ENCODE data around the gene HEATR5A. TPM values are rescaled to one million over a fixed set of nuclear protein-coding genes. Genes with fewer than 3 reads are reported as not detected.

The HEATR5A gene
- total and polyA plus RNA-seq, 9 of the 15 experiments (the other 6 are each of a cell fraction or from before 2014, with no cell fraction given) = 8.0 to 50.9 (median 23.0) TPM

DNA sequence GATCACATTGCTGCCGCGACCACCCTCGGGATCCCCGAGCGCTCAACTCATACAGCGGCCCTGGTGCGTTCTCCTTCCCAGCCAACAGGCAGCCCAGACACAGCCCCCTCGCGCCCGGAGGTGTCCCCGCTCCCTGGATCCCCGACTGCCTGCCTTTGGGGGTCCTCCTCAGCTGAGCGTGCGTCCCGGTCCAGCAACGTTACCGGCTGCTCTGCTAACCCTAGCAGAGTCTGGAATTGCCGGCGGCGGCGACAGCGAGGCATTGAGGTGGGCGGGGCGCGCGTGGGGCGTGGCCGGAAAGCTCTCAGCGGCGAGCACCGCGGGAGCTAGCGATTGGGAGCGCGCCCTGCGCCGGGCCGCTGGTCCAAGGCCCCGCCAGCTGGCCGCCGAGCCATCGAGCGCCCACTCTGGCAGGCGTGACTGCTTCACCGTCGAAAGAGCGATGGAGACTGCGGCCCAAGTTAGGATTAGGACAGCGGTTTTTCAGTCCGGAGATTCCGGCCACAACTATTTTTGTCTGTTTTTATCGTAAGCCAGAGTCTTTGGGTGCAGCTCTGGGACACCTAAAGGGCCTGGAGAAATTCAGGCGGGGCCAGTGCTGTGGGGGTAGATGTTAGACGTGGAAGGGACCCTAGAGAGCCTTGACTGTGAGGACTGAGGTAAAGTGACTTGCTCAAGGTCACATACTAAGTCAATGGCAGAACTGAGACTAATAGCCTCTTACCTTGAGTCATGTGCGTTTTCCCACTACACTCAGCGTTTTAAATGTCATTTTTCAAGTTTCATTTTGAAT, at the start of gene HEATR5A (continued):
- TF ChIP-seq RFX7 (CRISPR knock-in tag; IDR thresholded peaks at IDR 0.05) = no peak
- TF ChIP-seq, protein P1, sequence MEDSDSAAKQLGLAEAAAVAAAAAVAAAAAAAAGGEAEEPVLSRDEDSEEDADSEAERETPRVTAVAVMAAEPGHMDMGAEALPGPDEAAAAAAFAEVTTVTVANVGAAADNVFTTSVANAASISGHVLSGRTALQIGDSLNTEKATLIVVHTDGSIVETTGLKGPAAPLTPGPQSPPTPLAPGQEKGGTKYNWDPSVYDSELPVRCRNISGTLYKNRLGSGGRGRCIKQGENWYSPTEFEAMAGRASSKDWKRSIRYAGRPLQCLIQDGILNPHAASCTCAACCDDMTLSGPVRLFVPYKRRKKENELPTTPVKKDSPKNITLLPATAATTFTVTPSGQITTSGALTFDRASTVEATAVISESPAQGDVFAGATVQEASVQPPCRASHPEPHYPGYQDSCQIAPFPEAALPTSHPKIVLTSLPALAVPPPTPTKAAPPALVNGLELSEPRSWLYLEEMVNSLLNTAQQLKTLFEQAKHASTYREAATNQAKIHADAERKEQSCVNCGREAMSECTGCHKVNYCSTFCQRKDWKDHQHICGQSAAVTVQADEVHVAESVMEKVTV (CRISPR knock-in tag; IDR thresholded peaks at IDR 0.05) = no peak
- no peak for TF ChIP-seq XRCC3 (IDR thresholded peaks at IDR 0.05)
- TF ChIP-seq SMAD4 (CRISPR knock-in tag; conservative IDR thresholded peaks at IDR 0.05) = peak; percentile 51; the same call in 1 of the 2 replicates
- TF ChIP-seq, protein P2, sequence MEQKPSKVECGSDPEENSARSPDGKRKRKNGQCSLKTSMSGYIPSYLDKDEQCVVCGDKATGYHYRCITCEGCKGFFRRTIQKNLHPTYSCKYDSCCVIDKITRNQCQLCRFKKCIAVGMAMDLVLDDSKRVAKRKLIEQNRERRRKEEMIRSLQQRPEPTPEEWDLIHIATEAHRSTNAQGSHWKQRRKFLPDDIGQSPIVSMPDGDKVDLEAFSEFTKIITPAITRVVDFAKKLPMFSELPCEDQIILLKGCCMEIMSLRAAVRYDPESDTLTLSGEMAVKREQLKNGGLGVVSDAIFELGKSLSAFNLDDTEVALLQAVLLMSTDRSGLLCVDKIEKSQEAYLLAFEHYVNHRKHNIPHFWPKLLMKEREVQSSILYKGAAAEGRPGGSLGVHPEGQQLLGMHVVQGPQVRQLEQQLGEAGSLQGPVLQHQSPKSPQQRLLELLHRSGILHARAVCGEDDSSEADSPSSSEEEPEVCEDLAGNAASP (IDR thresholded peaks at IDR 0.05) = no peak
- TF ChIP-seq ZNF41 (CRISPR knock-in tag; conservative IDR thresholded peaks at IDR 0.05) = no peak
- no peak for TF ChIP-seq TAF15 (IDR thresholded peaks at IDR 0.05; ENCODE audit: low read depth, low read length)
- peak; percentile 79; the same call in 1 of the 2 replicates for TF ChIP-seq ATF7 (IDR thresholded peaks at IDR 0.05)
- TF ChIP-seq ERF (CRISPR knock-in tag; IDR thresholded peaks at IDR 0.05) = no peak
- TF ChIP-seq, protein P3, sequence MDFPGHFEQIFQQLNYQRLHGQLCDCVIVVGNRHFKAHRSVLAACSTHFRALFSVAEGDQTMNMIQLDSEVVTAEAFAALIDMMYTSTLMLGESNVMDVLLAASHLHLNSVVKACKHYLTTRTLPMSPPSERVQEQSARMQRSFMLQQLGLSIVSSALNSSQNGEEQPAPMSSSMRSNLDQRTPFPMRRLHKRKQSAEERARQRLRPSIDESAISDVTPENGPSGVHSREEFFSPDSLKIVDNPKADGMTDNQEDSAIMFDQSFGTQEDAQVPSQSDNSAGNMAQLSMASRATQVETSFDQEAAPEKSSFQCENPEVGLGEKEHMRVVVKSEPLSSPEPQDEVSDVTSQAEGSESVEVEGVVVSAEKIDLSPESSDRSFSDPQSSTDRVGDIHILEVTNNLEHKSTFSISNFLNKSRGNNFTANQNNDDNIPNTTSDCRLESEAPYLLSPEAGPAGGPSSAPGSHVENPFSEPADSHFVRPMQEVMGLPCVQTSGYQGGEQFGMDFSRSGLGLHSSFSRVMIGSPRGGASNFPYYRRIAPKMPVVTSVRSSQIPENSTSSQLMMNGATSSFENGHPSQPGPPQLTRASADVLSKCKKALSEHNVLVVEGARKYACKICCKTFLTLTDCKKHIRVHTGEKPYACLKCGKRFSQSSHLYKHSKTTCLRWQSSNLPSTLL (IDR thresholded peaks at IDR 0.05) = no peak
- TF ChIP-seq MYC (IDR thresholded peaks at IDR 0.05; ENCODE audit: low read depth, low read length) = peak; percentile 59; the same call in 1 of the 2 replicates
- TF ChIP-seq MYC (CRISPR knock-in tag; IDR thresholded peaks at IDR 0.05; ENCODE audit: borderline replicate concordance, low read depth) = no peak
- no peak for TF ChIP-seq ATF1 (CRISPR knock-in tag; IDR thresholded peaks at IDR 0.05)
- TF ChIP-seq ATF1 (tag; IDR thresholded peaks at IDR 0.05) = peak; percentile 74
- 0 out of 2 replicates have a peak, but pooled peaks have one; percentile 2 for TF ChIP-seq GATAD2B (IDR thresholded peaks at IDR 0.05; ENCODE audit: borderline replicate concordance)
- no peak for TF ChIP-seq CBX8 (IDR thresholded peaks at IDR 0.05; ENCODE audit: borderline replicate concordance, extremely low read depth, low read depth, low read length, poor library complexity, severe bottlenecking)
- TF ChIP-seq, protein P4, sequence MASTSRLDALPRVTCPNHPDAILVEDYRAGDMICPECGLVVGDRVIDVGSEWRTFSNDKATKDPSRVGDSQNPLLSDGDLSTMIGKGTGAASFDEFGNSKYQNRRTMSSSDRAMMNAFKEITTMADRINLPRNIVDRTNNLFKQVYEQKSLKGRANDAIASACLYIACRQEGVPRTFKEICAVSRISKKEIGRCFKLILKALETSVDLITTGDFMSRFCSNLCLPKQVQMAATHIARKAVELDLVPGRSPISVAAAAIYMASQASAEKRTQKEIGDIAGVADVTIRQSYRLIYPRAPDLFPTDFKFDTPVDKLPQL (IDR thresholded peaks at IDR 0.05; ENCODE audit: extremely low read depth, insufficient read length) = no peak
- TF ChIP-seq POLR2AphosphoS2 (IDR thresholded peaks at IDR 0.05; ENCODE audit: low read length) = no peak
- no peak for TF ChIP-seq ZNF253 (CRISPR knock-in tag; conservative IDR thresholded peaks at IDR 0.05)
- TF ChIP-seq, protein P5, sequence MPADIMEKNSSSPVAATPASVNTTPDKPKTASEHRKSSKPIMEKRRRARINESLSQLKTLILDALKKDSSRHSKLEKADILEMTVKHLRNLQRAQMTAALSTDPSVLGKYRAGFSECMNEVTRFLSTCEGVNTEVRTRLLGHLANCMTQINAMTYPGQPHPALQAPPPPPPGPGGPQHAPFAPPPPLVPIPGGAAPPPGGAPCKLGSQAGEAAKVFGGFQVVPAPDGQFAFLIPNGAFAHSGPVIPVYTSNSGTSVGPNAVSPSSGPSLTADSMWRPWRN (IDR thresholded peaks at IDR 0.05; ENCODE audit: low read depth) = no peak
- TF ChIP-seq HSF4 (CRISPR knock-in tag; IDR thresholded peaks at IDR 0.05; ENCODE audit: borderline replicate concordance) = no peak
- peak in 1 of 2 experiments; percentile 42; a peak in 1 of 4 replicates for TF ChIP-seq ARNT (IDR thresholded peaks at IDR 0.05)
- peak; percentile 74; the same call in 1 of the 2 replicates for TF ChIP-seq NR1H2 (CRISPR knock-in tag; IDR thresholded peaks at IDR 0.05)
